22Rv1 (cell line): ENCODE measurements around the gene SLA2.

ENCODE experiments used
- ZFX ChIP-seq: fragments of 450-650 bp; IDR thresholded peaks from 2 replicates; pipeline ENCODE4 v1.6.1; 2017; ENCODE audit warnings: antibody characterized with exemption, borderline replicate concordance
- TF ChIP-seq, protein P1 (sequence below): fragments of 450-650 bp; IDR thresholded peaks from 2 replicates; pipeline ENCODE4 v1.5.1; 2017; ENCODE audit warnings: mild to moderate bottlenecking

DNA sequence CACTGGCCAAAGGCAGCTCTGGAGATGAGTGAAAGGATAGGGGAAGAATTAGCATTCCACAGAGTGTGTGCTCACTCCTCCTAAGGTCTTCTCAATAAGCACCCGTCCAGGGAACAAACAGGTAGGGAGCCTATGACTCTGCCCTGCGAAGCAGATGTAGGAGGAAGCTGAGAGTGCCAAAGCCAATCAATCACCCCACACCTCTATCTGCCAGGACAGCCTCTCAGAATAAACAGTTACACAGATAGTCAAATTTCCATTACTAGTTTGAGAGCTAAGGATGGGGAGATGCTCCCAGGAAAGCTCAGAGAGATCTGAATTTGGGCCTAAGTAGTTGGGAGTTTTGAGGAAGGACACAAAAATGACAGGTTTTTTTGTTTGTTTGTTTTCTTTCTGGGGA, 40.5 kb upstream of the SLA2 start:
- TF ChIP-seq, protein P1, sequence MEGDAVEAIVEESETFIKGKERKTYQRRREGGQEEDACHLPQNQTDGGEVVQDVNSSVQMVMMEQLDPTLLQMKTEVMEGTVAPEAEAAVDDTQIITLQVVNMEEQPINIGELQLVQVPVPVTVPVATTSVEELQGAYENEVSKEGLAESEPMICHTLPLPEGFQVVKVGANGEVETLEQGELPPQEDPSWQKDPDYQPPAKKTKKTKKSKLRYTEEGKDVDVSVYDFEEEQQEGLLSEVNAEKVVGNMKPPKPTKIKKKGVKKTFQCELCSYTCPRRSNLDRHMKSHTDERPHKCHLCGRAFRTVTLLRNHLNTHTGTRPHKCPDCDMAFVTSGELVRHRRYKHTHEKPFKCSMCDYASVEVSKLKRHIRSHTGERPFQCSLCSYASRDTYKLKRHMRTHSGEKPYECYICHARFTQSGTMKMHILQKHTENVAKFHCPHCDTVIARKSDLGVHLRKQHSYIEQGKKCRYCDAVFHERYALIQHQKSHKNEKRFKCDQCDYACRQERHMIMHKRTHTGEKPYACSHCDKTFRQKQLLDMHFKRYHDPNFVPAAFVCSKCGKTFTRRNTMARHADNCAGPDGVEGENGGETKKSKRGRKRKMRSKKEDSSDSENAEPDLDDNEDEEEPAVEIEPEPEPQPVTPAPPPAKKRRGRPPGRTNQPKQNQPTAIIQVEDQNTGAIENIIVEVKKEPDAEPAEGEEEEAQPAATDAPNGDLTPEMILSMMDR, result no peak
- no peak for TF ChIP-seq ZFX
